Keratinocyte (primary cell): ENCODE results near the gene DDX6.

ENCODE experiments used
- EZH2 ChIP-seq: IDR thresholded peaks from one replicate; pipeline ENCODE4 v1.6.1; 2012; ENCODE audit warnings: inconsistent platforms, mild to moderate bottlenecking, low read length, moderate library complexity
- TF ChIP-seq, protein P1 (sequence below), 3 experiments: IDR thresholded peaks in 1 of 3; conservative IDR thresholded peaks in 1 of 3; optimal IDR thresholded peaks in 1 of 3; 2 replicates in 2 of 3; 3 replicates in 1 of 3; pipeline versions ENCODE3 to v1.5.1; 2011; ENCODE audit warnings: low read length in 3 of 3, mild to moderate bottlenecking in 3 of 3, moderate library complexity in 2 of 3, control low read depth in 1 of 3, inconsistent platforms in 1 of 3; ENCODE audit not compliant: insufficient read depth in 2 of 3; ENCODE audit errors: extremely low read depth in 1 of 3

DNA sequence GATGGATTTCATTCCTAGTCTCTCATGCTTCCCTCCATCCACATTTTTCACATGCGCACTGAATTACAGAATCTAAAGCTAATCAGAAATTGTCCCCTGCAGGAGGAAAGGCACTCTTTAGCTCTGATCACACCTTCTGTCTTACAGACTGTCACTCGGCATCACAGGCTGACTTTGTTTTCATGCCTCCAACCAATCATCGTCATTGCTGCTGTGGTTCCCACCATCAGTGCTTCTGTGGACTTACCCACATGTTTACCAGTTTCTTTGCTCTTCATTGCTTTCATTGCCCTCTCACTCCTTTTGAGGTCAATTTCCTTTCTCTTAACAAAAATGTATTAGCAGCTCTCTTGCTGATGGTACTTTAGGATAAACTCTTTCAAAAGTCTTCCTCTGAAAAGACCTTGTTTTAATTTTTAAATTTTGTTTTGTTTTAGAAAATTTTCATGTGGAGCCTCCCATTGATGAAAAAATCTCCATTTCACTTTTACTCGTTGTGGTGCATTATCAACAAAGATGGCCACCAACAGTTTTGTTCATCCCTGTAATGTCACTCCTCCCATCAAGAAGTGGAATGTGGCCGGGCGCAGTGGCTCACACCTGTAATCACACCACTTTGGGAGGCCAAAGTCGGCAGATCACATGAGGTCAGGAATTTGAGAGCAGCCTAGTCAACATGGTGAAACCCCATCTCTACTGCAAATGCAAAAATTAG, 91.3 kb downstream of the DDX6 start:
- TF ChIP-seq, protein P1, sequence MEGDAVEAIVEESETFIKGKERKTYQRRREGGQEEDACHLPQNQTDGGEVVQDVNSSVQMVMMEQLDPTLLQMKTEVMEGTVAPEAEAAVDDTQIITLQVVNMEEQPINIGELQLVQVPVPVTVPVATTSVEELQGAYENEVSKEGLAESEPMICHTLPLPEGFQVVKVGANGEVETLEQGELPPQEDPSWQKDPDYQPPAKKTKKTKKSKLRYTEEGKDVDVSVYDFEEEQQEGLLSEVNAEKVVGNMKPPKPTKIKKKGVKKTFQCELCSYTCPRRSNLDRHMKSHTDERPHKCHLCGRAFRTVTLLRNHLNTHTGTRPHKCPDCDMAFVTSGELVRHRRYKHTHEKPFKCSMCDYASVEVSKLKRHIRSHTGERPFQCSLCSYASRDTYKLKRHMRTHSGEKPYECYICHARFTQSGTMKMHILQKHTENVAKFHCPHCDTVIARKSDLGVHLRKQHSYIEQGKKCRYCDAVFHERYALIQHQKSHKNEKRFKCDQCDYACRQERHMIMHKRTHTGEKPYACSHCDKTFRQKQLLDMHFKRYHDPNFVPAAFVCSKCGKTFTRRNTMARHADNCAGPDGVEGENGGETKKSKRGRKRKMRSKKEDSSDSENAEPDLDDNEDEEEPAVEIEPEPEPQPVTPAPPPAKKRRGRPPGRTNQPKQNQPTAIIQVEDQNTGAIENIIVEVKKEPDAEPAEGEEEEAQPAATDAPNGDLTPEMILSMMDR (optimal IDR thresholded peaks at IDR 0.05 in 1 of 3, IDR thresholded peaks at IDR 0.05 in 1 of 3, conservative IDR thresholded peaks at IDR 0.05 in 1 of 3; ENCODE audit: extremely low read depth in 1 of 3, insufficient read depth in 2 of 3, low read length in 3 of 3): no peak
- TF ChIP-seq EZH2: no peak
